Neuron (in vitro differentiated cells): ENCODE data around the gene ZNF101.

Source experiments
- H2AFZ ChIP-seq: one replicate; pipeline ENCODE4 v1.6.1; 2013; ENCODE audit warnings: low read depth, mild to moderate bottlenecking, inconsistent platforms, low read length, moderate library complexity
- H3K27me3 ChIP-seq: one replicate; pipeline ENCODE4 v1.6.1; 2013; ENCODE audit warnings: low read length; ENCODE audit not compliant: insufficient read depth
- H3K36me3 ChIP-seq: one replicate; pipeline ENCODE4 v1.6.1; 2013; ENCODE audit warnings: low read length; ENCODE audit not compliant: insufficient read depth
- H3K4me1 ChIP-seq: one replicate; pipeline ENCODE4 v1.6.1; 2013; ENCODE audit warnings: low read length; ENCODE audit not compliant: insufficient read depth
- H3K4me3 ChIP-seq: 2 replicates; pipeline ENCODE4 v1.5.1; 2013; ENCODE audit warnings: mild to moderate bottlenecking, low read length, moderate library complexity
- H3K9me3 ChIP-seq: one replicate; pipeline ENCODE4 v1.6.1; 2013; ENCODE audit warnings: low read length

Gene ZNF101

GRCh38 chr19:19649155-19649554 lies 19.5 kb upstream of the ZNF101 start:
- Histone ChIP-seq H2AFZ (no peak overlapping the region), H3K4me3 (no peak overlapping the region), H3K36me3 (peaks cover 80% of the 10 kb centered on the region), H3K4me1 (no peaks in the 10 kb centered on the region), H3K9me3 (no peaks in the 10 kb centered on the region), H3K27me3 (no peaks in the 10 kb centered on the region)

- Histone ChIP-seq H3K27me3 (no peaks in the 10 kb centered on the region), H3K4me3 (no peak overlapping the region), H3K4me1 (no peaks in the 10 kb centered on the region), H2AFZ (no peak overlapping the region), H3K9me3 (no peaks in the 10 kb centered on the region), H3K36me3 (peaks cover 82% of the 10 kb centered on the region)
These were observed 19.1 kb upstream of the ZNF101 start for GRCh38 chr19:19649580-19649995.

- H3K36me3 ChIP-seq = peaks cover 87% of the 10 kb centered on the region
- H3K27me3 ChIP-seq = no peaks in the 10 kb centered on the region
- H3K4me1 ChIP-seq = no peaks in the 10 kb centered on the region
These were observed 18.3 kb upstream of the ZNF101 start for GRCh38 chr19:19650331-19650730.

GRCh38 chr19:19651076-19651475 lies 17.6 kb upstream of the ZNF101 start:
- Histone ChIP-seq H3K36me3 (peaks cover 89% of the 10 kb centered on the region), H3K27me3 (no peaks in the 10 kb centered on the region), H3K9me3 (no peaks in the 10 kb centered on the region), H3K4me3 (no peak overlapping the region), H3K4me1 (no peaks in the 10 kb centered on the region), H2AFZ (no peak overlapping the region)

More at GRCh38 chr19:19650331-19650730, 18.3 kb upstream of the ZNF101 start:
- Histone ChIP-seq H3K4me3 (no peak overlapping the region), H3K9me3 (no peaks in the 10 kb centered on the region), H2AFZ (no peak overlapping the region)

- no peaks in the 10 kb centered on the region for H3K27me3 ChIP-seq
- H3K36me3 ChIP-seq = peaks cover 90% of the 10 kb centered on the region
- no peak overlapping the region for H2AFZ ChIP-seq
- no peaks in the 10 kb centered on the region for H3K9me3 ChIP-seq
- no peak overlapping the region for H3K4me3 ChIP-seq
- no peaks in the 10 kb centered on the region for H3K4me1 ChIP-seq
These were observed 15.9 kb upstream of the ZNF101 start for GRCh38 chr19:19652482-19653295.

- peaks cover 94% of the 10 kb centered on the region for H3K36me3 ChIP-seq
- H3K4me1 ChIP-seq = no peaks in the 10 kb centered on the region
- H2AFZ ChIP-seq = no peak overlapping the region
- H3K4me3 ChIP-seq = no peak overlapping the region
- no peaks in the 10 kb centered on the region for H3K27me3 ChIP-seq
- no peaks in the 10 kb centered on the region for H3K9me3 ChIP-seq
These were observed 15.0 kb upstream of the ZNF101 start for GRCh38 chr19:19653597-19654147.

- no peaks in the 10 kb centered on the region for H3K9me3 ChIP-seq
- H3K4me3 ChIP-seq = no peak overlapping the region
- no peak overlapping the region for H2AFZ ChIP-seq
- H3K27me3 ChIP-seq = no peaks in the 10 kb centered on the region
- peaks cover 95% of the 10 kb centered on the region for H3K36me3 ChIP-seq
- H3K4me1 ChIP-seq = no peaks in the 10 kb centered on the region
These were observed 14.2 kb upstream of the ZNF101 start for GRCh38 chr19:19654441-19654840.

- Histone ChIP-seq H3K27me3 (no peaks in the 10 kb centered on the region), H2AFZ (no peak overlapping the region), H3K9me3 (no peaks in the 10 kb centered on the region), H3K36me3 (peaks cover 95% of the 10 kb centered on the region), H3K4me1 (no peaks in the 10 kb centered on the region), H3K4me3 (no peak overlapping the region)
These were observed 13.5 kb upstream of the ZNF101 start for GRCh38 chr19:19655051-19655594.

GRCh38 chr19:19655641-19656343 lies 12.8 kb upstream of the ZNF101 start:
- no peaks in the 10 kb centered on the region for H3K9me3 ChIP-seq
- no peaks in the 10 kb centered on the region for H3K4me1 ChIP-seq
- peaks cover 89% of the 10 kb centered on the region for H3K36me3 ChIP-seq
- no peak overlapping the region for H3K4me3 ChIP-seq
- H3K27me3 ChIP-seq = no peaks in the 10 kb centered on the region
- no peak overlapping the region for H2AFZ ChIP-seq

- no peak overlapping the region for H3K4me3 ChIP-seq
- peaks cover 79% of the 10 kb centered on the region for H3K36me3 ChIP-seq
- H3K9me3 ChIP-seq = no peaks in the 10 kb centered on the region
- peaks cover 3% of the 10 kb centered on the region for H3K4me1 ChIP-seq
- H2AFZ ChIP-seq = no peak overlapping the region
- no peaks in the 10 kb centered on the region for H3K27me3 ChIP-seq
These were observed 11.9 kb upstream of the ZNF101 start for GRCh38 chr19:19656451-19657396.

- Histone ChIP-seq H3K36me3 (peaks cover 79% of the 10 kb centered on the region), H3K4me1 (peaks cover 10% of the 10 kb centered on the region), H3K9me3 (no peaks in the 10 kb centered on the region), H2AFZ (no peak overlapping the region), H3K4me3 (no peak overlapping the region), H3K27me3 (no peaks in the 10 kb centered on the region)
These were observed 11.2 kb upstream of the ZNF101 start for GRCh38 chr19:19657397-19657783.

- H3K36me3 ChIP-seq = peaks cover 56% of the 10 kb centered on the region
- H2AFZ ChIP-seq = no peak overlapping the region
- no peaks in the 10 kb centered on the region for H3K27me3 ChIP-seq
- H3K9me3 ChIP-seq = no peaks in the 10 kb centered on the region
- H3K4me3 ChIP-seq = no peak overlapping the region
- H3K4me1 ChIP-seq = peaks cover 17% of the 10 kb centered on the region
These were observed 8.9 kb upstream of the ZNF101 start for GRCh38 chr19:19659646-19660245.
